Measurements from ENCODE around the gene SLC27A2. TPM values are rescaled to one million over a fixed set of nuclear protein-coding genes. Genes with fewer than 3 reads are reported as not detected.

SLC27A2 gene
- total RNA-seq, 1 donor from 2014 or later: not detected

DNA sequence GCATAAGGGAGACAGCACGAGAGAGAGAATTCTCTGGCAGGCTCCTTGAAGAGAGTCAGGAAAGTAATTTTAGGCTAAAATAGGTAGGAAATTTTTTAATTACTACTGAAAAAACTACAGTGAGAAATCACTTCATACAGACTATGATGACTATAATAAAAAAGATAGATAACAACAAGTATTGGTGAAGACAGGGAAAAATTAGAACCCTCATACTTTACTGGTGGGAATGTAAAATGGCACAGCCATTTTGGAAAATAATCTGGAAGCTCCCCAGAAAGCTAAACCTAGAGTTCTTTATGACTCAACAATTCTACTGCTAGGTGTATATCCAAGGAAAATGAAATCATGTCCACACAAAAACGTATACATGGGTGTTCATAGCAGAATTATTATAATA lies 85.6 kb downstream of the SLC27A2 start:
- DNase-seq (ENCODE audit: low spot score): no peak

GRCh38 chr15:50275091-50275490 lies 93.1 kb downstream of the SLC27A2 start:
- DNase-seq (ENCODE audit: low spot score): no peak

- no peak for DNase-seq (ENCODE audit: low spot score)
Measured at GRCh38 chr15:50275908-50276307, 93.9 kb downstream of the SLC27A2 start.

- DNase-seq (ENCODE audit: low spot score): no peak
Measured at GRCh38 chr15:50277370-50277769, 95.4 kb downstream of the SLC27A2 start.

DNA sequence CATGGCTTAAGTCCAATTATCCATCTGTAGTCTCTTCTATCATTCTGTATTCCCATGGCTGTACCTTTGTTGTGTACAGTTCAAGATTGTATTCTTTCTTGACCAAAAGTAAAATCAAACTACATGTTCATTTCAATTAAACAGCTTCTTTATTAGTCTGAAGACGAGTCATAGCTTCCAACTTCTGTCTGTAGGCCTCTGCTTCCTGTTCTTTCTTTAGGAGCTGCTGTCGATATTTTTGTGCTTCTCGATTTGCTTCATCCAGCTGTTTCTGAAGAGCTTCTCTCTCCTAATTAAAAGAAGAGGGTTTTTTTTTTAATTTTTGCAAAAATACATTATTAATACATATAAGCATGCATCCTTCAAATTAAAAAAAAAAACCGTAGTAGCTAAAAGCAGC lies 96.5 kb downstream of the SLC27A2 start:
- no peak for DNase-seq (ENCODE audit: low spot score)

DNA sequence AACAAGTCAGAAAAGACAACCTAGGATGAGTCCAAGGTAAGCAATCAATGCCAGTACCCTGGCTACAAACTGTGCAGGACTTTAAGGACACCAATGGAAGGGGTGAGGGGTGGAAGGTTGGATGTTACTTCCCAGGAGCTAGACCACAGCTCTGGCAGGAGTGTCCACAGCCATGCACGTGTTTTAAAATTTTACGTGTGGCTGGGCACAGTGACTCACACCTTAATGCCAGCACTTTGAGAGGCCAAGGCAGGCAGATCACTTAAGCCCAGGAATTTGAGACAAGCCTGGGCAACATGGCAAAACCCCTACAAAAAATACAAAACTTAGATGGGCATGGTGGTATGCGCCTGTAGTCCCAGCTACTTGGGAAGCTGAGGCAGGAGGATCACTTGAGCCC lies 98.3 kb downstream of the SLC27A2 start:
- no peak for DNase-seq (ENCODE audit: low spot score)

- DNase-seq (ENCODE audit: low spot score): no peak
Measured at GRCh38 chr15:50281427-50281826, 99.4 kb downstream of the SLC27A2 start.

Other genes with a start within 250 kb of the SLC27A2 start
- gene ATP8B4, start 63.0 kb upstream of the SLC27A2 start, total RNA-seq (ENCODE audit: insufficient read depth, low replicate concordance): 39.5 TPM
- gene HDC, start 83.5 kb downstream of the SLC27A2 start, total RNA-seq (ENCODE audit: insufficient read depth, low replicate concordance): 6.5 TPM
- 41.4 TPM for gene GABPB1, start 173.0 kb downstream of the SLC27A2 start, total RNA-seq (ENCODE audit: insufficient read depth, low replicate concordance)
- gene USP8, start 242.2 kb downstream of the SLC27A2 start, total RNA-seq (ENCODE audit: insufficient read depth, low replicate concordance): 75.4 TPM